ENCODE measurements around the gene SOWAHA.

The SOWAHA gene

GRCh38 chr5:132839426-132840301, 26.6 kb downstream of the SOWAHA start:
- no peak overlapping the region for H3K4me3 ChIP-seq (ENCODE audit: low read depth, low read length)
- no peak for TF ChIP-seq CTCF (IDR thresholded peaks at IDR 0.05; ENCODE audit: borderline replicate concordance, insufficient read depth, low read depth, low read length)

GRCh38 chr5:132840313-132840712, 27.2 kb downstream of the SOWAHA start:
- no peak for TF ChIP-seq CTCF (IDR thresholded peaks at IDR 0.05; ENCODE audit: borderline replicate concordance, insufficient read depth, low read depth, low read length)
- no peak overlapping the region for H3K4me3 ChIP-seq (ENCODE audit: low read depth, low read length)

GRCh38 chr5:132840896-132841295, 27.8 kb downstream of the SOWAHA start:
- TF ChIP-seq CTCF (IDR thresholded peaks at IDR 0.05; ENCODE audit: borderline replicate concordance, insufficient read depth, low read depth, low read length): no peak
- no peak overlapping the region for H3K4me3 ChIP-seq (ENCODE audit: low read depth, low read length)

- no peak for TF ChIP-seq CTCF (IDR thresholded peaks at IDR 0.05; ENCODE audit: borderline replicate concordance, insufficient read depth, low read depth, low read length)
- H3K4me3 ChIP-seq (ENCODE audit: low read depth, low read length): no peak overlapping the region
Measured at GRCh38 chr5:132841305-132841704, 28.2 kb downstream of the SOWAHA start.

- no peak overlapping the region for H3K4me3 ChIP-seq (ENCODE audit: low read depth, low read length)
- no peak for TF ChIP-seq CTCF (IDR thresholded peaks at IDR 0.05; ENCODE audit: borderline replicate concordance, insufficient read depth, low read depth, low read length)
Measured at GRCh38 chr5:132848270-132848669, 35.2 kb downstream of the SOWAHA start.

GRCh38 chr5:132849347-132849746, 36.2 kb downstream of the SOWAHA start:
- no peak for TF ChIP-seq CTCF (IDR thresholded peaks at IDR 0.05; ENCODE audit: borderline replicate concordance, insufficient read depth, low read depth, low read length)
- no peak overlapping the region for H3K4me3 ChIP-seq (ENCODE audit: low read depth, low read length)

- no peak for TF ChIP-seq CTCF (IDR thresholded peaks at IDR 0.05; ENCODE audit: borderline replicate concordance, insufficient read depth, low read depth, low read length)
- no peak overlapping the region for H3K4me3 ChIP-seq (ENCODE audit: low read depth, low read length)
Measured at GRCh38 chr5:132850066-132850465, 37.0 kb downstream of the SOWAHA start.

Data from GM12875 (cell line).